Hepatocyte (in vitro differentiated cells): ENCODE results near the gene TIMM23. TPM values are rescaled to one million over a fixed set of nuclear protein-coding genes. Genes with fewer than 3 reads are reported as not detected.
"Not testable (repeated sequence)": the region's sequence is repeated elsewhere in the genome, so short reads cannot be mapped to it uniquely, and the experiment has no call there.

Experiments used
- DNase-seq: peaks from one replicate; pipeline ENCODE4 v3.0.0-alpha.2; 2016; ENCODE audit warnings: low spot score
- H2AFZ ChIP-seq: fragments of 200-600 bp; sonication (generic); 2 replicates; pipeline ENCODE4 v1.6.0; 2016; ENCODE audit warnings: antibody characterized with exemption, mild to moderate bottlenecking
- H3K27ac ChIP-seq: fragments of 200-600 bp; sonication (generic); 2 replicates; pipeline ENCODE4 v1.5.1; 2016; ENCODE audit warnings: mild to moderate bottlenecking
- H3K27me3 ChIP-seq: fragments of 200-600 bp; sonication (generic); 2 replicates; pipeline ENCODE4 v1.6.1; 2016
- H3K36me3 ChIP-seq: fragments of 200-600 bp; sonication (generic); replicated peaks from 2 replicates; pipeline ENCODE4 v1.5.1; 2016; ENCODE audit warnings: low read depth; ENCODE audit not compliant: insufficient read depth
- H3K4me1 ChIP-seq: fragments of 200-600 bp; sonication (generic); 2 replicates; pipeline ENCODE4 v1.5.1; 2016; ENCODE audit warnings: mild to moderate bottlenecking, moderate library complexity; ENCODE audit not compliant: insufficient read depth
- H3K4me2 ChIP-seq: fragments of 200-600 bp; sonication (generic); 2 replicates; pipeline ENCODE4 v1.6.0; 2016
- H3K4me3 ChIP-seq: fragments of 200-600 bp; sonication (generic); 2 replicates; pipeline ENCODE4 v1.5.1; 2016; ENCODE audit warnings: mild to moderate bottlenecking
- H3K79me2 ChIP-seq: fragments of 200-600 bp; sonication (generic); 2 replicates; pipeline ENCODE4 v1.6.0; 2017; ENCODE audit warnings: mild to moderate bottlenecking
- H3K9me2 ChIP-seq: fragments of 200-600 bp; sonication (generic); replicated peaks from 2 replicates; pipeline ENCODE4 v1.6.0; 2017; ENCODE audit warnings: mild to moderate bottlenecking; ENCODE audit not compliant: insufficient read depth
- H3K9me3 ChIP-seq: fragments of 200-600 bp; sonication (generic); 2 replicates; pipeline ENCODE4 v1.5.1; 2016; ENCODE audit warnings: low read depth, mild to moderate bottlenecking
- H4K20me1 ChIP-seq: fragments of 200-600 bp; sonication (generic); 2 replicates; pipeline ENCODE4 v1.6.0; 2016; ENCODE audit warnings: mild to moderate bottlenecking; ENCODE audit not compliant: insufficient read depth, poor library complexity, severe bottlenecking
- EZH2 ChIP-seq: fragments of 200-600 bp; sonication (generic); IDR thresholded peaks from 2 replicates; pipeline ENCODE4 v1.6.1; 2016; ENCODE audit warnings: antibody characterized with exemption, mild to moderate bottlenecking, borderline replicate concordance
- EZH2phosphoT487 ChIP-seq: fragments of 200-600 bp; sonication (generic); IDR thresholded peaks from one replicate; pipeline ENCODE4 v1.6.1; 2018; ENCODE audit warnings: antibody characterized with exemption, mild to moderate bottlenecking, low read depth, moderate library complexity; ENCODE audit not compliant: unreplicated experiment, severe bottlenecking
- WGBS: methylation state at CpG from one replicate; pipeline ENCODE4 v1.1.6; 2016; ENCODE audit warnings: low lambda C conversion rate; ENCODE audit errors: missing lambda C conversion rate; 5-methylcytosine and 5-hydroxymethylcytosine counted together
- polyA plus RNA-seq: library from polyadenylated mRNA; unstranded; fragments of >200 nt; fragmentation: Nextera tagmentation; extraction: Ambion mirVana; gene quantifications from 2 replicates; pipeline ENCODE4 v1.2.1, GENCODE V29; 2016
- total RNA-seq: library from RNA; depleted of rRNA; stranded (reverse); fragments of >200 nt; gene quantifications from 2 replicates; pipeline ENCODE4 v1.2.3, GENCODE V29; 2014
- TF ChIP-seq, protein P1 (sequence below): fragments of 200-600 bp; sonication (generic); IDR thresholded peaks from 2 replicates; pipeline ENCODE4 v1.5.1; 2016; ENCODE audit warnings: antibody characterized with exemption, mild to moderate bottlenecking; ENCODE audit not compliant: poor library complexity

Gene TIMM23
- total and polyA plus RNA-seq, 2 experiments from 2014 or later: 80.7 to 122 TPM

DNA sequence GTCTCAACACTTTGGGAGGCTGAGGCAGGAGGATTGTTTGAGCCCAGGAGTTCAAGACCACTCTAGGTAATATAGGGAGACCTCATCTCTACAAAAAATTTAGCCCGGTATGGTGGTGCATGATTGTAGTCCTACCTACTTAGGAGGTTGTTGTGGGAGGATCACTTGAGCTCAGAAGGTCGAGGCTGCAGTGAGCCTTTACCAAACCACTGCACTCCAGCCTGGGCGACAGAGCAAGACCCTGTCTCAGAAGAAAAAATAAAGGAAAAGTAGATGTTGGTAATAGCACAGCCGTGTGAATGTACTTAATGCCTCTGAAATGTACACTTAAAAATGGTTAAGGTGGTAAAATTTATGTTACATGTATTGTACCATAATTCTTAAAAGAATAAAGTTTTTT lies 25.3 kb downstream of the TIMM23 start:
- Histone ChIP-seq H3K79me2 (peaks cover 3% of the 10 kb centered on the region), H3K36me3 (no peaks in the 10 kb centered on the region), H3K9me2 (no peaks in the 10 kb centered on the region), H3K27me3 (no peaks in the 10 kb centered on the region), H3K4me3 (no peak overlapping the region), H4K20me1 (no peaks in the 10 kb centered on the region), H3K4me1 (peaks cover 2% of the 10 kb centered on the region), H2AFZ (no peak overlapping the region), H3K4me2 (no peak overlapping the region), H3K27ac (no peak overlapping the region), H3K9me3 (no peaks in the 10 kb centered on the region)
- DNase-seq: no peak
- WGBS: 96% methylated on average over 4 of the region's 4 CpGs
- TF ChIP-seq EZH2phosphoT487 (no peak), EZH2 (no peak)
- TF ChIP-seq, protein P1, sequence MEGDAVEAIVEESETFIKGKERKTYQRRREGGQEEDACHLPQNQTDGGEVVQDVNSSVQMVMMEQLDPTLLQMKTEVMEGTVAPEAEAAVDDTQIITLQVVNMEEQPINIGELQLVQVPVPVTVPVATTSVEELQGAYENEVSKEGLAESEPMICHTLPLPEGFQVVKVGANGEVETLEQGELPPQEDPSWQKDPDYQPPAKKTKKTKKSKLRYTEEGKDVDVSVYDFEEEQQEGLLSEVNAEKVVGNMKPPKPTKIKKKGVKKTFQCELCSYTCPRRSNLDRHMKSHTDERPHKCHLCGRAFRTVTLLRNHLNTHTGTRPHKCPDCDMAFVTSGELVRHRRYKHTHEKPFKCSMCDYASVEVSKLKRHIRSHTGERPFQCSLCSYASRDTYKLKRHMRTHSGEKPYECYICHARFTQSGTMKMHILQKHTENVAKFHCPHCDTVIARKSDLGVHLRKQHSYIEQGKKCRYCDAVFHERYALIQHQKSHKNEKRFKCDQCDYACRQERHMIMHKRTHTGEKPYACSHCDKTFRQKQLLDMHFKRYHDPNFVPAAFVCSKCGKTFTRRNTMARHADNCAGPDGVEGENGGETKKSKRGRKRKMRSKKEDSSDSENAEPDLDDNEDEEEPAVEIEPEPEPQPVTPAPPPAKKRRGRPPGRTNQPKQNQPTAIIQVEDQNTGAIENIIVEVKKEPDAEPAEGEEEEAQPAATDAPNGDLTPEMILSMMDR: no peak

DNA sequence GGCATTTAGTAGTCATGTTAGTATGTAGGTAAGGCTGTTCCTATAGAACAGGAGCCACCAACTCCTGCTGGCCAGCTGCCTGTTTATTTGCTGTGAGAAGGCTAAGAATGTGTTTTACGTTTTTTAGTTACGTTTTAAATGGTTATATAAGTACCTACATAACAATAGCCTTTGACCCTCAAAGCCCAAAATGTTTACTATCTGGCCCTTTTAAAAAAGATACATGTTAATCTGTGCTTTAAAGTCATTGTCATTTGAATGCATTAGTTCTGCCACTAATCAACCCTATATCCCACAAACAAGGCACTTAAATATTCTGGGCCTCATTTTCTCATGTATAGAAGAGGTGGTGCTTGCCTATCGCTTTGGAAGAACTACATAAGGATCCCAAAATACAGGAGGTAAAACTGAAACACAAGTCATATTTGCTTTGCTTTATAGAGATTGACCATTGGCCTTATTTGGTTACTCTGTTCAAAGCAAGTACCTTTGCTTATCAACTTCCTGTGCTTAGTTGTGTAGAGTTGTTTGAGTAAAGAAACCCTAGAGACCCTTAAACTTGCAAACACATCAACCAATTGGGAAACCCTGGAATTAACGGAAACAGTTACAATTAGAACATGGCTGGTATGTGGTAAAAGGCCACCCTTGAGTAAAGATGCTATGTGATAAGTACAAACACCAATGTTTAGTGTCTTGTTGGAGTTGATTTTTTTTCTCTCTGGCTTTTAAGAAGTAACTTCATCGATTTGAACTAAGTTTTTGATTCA lies 25.9 kb downstream of the TIMM23 start:
- Histone ChIP-seq H3K36me3 (no peaks in the 10 kb centered on the region), H3K4me1 (peaks cover 2% of the 10 kb centered on the region), H3K27me3 (no peaks in the 10 kb centered on the region), H3K4me2 (no peak overlapping the region), H3K9me3 (no peaks in the 10 kb centered on the region), H4K20me1 (no peaks in the 10 kb centered on the region), H2AFZ (no peak overlapping the region), H3K9me2 (no peaks in the 10 kb centered on the region), H3K79me2 (peaks cover 3% of the 10 kb centered on the region), H3K27ac (no peak overlapping the region), H3K4me3 (no peak overlapping the region)
- 67% methylated on average over 5 of the region's 5 CpGs for WGBS
- TF ChIP-seq, protein P1: no peak
- TF ChIP-seq EZH2phosphoT487 (no peak), EZH2 (no peak)
- no peak for DNase-seq

DNA sequence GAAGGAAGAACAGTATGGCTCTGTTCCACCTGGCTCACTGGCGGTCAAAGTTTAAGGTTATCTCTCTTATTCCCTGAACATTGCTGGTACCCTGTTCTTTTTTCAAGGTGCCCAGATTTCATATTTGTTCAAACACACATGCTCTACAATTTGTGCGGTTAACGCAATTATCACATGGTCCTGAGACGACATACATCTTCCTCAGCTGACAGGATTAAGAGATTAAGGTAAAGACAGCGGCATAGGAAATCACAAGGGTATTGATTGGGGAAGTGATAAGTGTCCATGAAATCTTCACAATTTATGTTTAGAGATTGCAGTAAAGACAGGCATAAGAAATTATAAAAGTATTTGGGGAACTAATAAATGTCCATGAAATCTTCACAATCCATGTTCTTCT lies 27.7 kb downstream of the TIMM23 start:
- H2AFZ ChIP-seq, H3K27me3 ChIP-seq, H3K9me3 ChIP-seq, H3K4me1 ChIP-seq, H3K4me3 ChIP-seq, H3K79me2 ChIP-seq, H4K20me1 ChIP-seq, H3K9me2 ChIP-seq, H3K27ac ChIP-seq, H3K4me2 ChIP-seq, H3K36me3 ChIP-seq, DNase-seq: not testable (repeated sequence)
- 97% methylated on average over 5 of the region's 5 CpGs for WGBS

DNA sequence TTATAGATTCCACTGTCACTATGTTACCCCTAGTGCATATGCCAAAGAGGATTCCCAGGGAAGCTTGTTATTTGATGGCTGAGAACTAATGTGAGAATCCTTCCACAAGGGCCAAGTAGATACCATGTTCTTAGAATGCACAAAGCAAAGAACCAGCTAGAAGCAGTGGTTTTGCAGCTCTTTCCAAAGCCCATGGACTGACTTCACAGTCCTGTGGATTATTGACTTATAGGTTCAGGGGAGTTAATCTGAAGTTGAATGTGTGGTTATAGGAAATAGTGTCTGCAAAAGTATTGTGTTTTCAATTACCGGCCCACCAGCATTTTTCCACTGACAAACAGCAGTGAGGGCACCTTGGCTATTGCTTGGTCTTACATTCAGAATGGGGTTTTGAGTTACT lies 28.2 kb downstream of the TIMM23 start:
- Histone ChIP-seq H2AFZ (no peak overlapping the region), H3K4me2 (no peak overlapping the region), H3K27ac (no peak overlapping the region), H3K4me3 (no peak overlapping the region), H3K79me2 (peaks cover 3% of the 10 kb centered on the region), H3K36me3 (no peaks in the 10 kb centered on the region), H4K20me1 (no peaks in the 10 kb centered on the region), H3K27me3 (no peaks in the 10 kb centered on the region), H3K4me1 (peaks cover 6% of the 10 kb centered on the region), H3K9me2 (no peaks in the 10 kb centered on the region), H3K9me3 (no peaks in the 10 kb centered on the region)
- no peak for DNase-seq
- WGBS: 91% methylated on average over 1 of the region's 1 CpG
- no peak for TF ChIP-seq EZH2
- TF ChIP-seq, protein P1: no peak
